Measurements from ENCODE around the gene EPHA2. TPM values are rescaled to one million over a fixed set of nuclear protein-coding genes. Genes with fewer than 3 reads are reported as not detected.
"Not testable (repeated sequence)": the region's sequence is repeated elsewhere in the genome, so short reads cannot be mapped to it uniquely, and the experiment has no call there.

EPHA2 gene
- total and polyA plus RNA-seq, 2 experiments from 2014 or later: 7.5 to 51.2 TPM

DNA sequence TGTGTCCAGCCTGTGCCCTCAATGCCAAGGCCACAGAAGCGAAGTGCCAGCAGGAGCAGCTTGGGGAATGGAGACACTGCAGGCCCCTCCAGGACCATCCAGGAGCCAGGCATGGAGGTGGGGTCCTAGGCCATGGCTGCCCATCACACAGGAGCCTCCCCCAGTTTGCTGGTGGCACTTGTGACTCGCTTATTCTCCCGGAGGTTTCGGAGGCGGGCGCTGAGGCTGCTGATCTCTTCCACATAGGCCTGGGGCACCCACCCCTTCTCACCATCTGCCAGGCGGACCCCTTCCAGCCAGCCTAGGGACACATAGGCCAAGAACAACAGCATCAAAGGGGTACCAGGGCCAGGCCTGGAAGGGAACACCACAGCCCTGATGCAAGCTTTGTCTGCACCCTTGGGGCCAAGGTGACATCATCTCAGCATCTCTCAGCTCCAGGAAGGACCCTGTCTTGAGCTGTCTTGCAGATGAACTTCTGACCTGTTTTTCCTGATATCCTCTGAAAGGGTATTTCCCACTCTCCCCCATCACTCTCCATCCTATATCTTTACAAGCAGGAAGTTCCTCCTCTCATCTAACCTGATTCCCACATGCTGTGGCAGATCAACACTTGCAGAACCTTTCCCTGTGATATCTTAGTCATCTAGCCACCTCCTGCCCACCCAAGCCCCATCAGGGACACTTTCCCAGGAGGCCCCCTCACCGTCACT lies 42.7 kb upstream of the EPHA2 start:
- Mint-ChIP-seq H3K36me3 (ENCODE audit: low read depth) (peaks cover 49% of the 10 kb centered on the region), H3K9me3 (no peaks in the 10 kb centered on the region; the same call in 2 of the 3 replicates), H3K27me3 (ENCODE audit: insufficient read depth, low read depth, poor library complexity) (no peaks in the 10 kb centered on the region), H3K4me1 (no peaks in the 10 kb centered on the region; the same call in 2 of the 3 replicates), H3K4me3 (no peak overlapping the region; the same call in 2 of the 3 replicates), H3K27ac (no peak overlapping the region; the same call in 1 of the 2 replicates)
- no peaks in the 10 kb centered on the region for H3K27me3 ChIP-seq (ENCODE audit: insufficient read depth)
- H3K27ac ChIP-seq (ENCODE audit: low read depth): no peak overlapping the region
- H3K9me2 ChIP-seq (ENCODE audit: insufficient read depth): no peaks in the 10 kb centered on the region
- no peak overlapping the region for H2AFZ ChIP-seq
- H3K4me3 ChIP-seq: no peak overlapping the region
- ATAC-seq (no peak), DNase-seq (ENCODE audit: low spot score) (no peak)
- TF ChIP-seq CREB1 (CRISPR knock-in tag; IDR thresholded peaks at IDR 0.05; ENCODE audit: low read depth) (no peak), ZNF114 (CRISPR knock-in tag; IDR thresholded peaks at IDR 0.05) (no peak), ZNF331 (CRISPR knock-in tag; IDR thresholded peaks at IDR 0.05; ENCODE audit: low read depth) (no peak)
- TF ChIP-seq, protein P1, sequence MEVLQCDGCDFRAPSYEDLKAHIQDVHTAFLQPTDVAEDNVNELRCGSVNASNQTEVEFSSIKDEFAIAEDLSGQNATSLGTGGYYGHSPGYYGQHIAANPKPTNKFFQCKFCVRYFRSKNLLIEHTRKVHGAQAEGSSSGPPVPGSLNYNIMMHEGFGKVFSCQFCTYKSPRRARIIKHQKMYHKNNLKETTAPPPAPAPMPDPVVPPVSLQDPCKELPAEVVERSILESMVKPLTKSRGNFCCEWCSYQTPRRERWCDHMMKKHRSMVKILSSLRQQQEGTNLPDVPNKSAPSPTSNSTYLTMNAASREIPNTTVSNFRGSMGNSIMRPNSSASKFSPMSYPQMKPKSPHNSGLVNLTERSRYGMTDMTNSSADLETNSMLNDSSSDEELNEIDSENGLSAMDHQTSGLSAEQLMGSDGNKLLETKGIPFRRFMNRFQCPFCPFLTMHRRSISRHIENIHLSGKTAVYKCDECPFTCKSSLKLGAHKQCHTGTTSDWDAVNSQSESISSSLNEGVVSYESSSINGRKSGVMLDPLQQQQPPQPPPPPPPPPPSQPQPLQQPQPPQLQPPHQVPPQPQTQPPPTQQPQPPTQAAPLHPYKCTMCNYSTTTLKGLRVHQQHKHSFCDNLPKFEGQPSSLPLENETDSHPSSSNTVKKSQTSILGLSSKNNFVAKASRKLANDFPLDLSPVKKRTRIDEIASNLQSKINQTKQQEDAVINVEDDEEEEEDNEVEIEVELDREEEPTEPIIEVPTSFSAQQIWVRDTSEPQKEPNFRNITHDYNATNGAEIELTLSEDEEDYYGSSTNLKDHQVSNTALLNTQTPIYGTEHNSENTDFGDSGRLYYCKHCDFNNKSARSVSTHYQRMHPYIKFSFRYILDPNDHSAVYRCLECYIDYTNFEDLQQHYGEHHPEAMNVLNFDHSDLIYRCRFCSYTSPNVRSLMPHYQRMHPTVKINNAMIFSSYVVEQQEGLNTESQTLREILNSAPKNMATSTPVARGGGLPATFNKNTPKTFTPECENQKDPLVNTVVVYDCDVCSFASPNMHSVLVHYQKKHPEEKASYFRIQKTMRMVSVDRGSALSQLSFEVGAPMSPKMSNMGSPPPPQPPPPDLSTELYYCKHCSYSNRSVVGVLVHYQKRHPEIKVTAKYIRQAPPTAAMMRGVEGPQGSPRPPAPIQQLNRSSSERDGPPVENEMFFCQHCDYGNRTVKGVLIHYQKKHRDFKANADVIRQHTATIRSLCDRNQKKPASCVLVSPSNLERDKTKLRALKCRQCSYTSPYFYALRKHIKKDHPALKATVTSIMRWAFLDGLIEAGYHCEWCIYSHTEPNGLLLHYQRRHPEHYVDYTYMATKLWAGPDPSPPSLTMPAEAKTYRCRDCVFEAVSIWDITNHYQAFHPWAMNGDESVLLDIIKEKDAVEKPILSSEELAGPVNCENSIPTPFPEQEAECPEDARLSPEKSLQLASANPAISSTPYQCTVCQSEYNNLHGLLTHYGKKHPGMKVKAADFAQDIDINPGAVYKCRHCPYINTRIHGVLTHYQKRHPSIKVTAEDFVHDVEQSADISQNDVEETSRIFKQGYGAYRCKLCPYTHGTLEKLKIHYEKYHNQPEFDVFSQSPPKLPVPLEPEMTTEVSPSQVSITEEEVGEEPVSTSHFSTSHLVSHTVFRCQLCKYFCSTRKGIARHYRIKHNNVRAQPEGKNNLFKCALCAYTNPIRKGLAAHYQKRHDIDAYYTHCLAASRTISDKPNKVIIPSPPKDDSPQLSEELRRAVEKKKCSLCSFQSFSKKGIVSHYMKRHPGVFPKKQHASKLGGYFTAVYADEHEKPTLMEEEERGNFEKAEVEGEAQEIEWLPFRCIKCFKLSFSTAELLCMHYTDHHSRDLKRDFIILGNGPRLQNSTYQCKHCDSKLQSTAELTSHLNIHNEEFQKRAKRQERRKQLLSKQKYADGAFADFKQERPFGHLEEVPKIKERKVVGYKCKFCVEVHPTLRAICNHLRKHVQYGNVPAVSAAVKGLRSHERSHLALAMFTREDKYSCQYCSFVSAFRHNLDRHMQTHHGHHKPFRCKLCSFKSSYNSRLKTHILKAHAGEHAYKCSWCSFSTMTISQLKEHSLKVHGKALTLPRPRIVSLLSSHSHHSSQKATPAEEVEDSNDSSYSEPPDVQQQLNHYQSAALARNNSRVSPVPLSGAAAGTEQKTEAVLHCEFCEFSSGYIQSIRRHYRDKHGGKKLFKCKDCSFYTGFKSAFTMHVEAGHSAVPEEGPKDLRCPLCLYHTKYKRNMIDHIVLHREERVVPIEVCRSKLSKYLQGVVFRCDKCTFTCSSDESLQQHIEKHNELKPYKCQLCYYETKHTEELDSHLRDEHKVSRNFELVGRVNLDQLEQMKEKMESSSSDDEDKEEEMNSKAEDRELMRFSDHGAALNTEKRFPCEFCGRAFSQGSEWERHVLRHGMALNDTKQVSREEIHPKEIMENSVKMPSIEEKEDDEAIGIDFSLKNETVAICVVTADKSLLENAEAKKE (CRISPR knock-in tag; IDR thresholded peaks at IDR 0.05): no peak
- H3K36me3 ChIP-seq (ENCODE audit: insufficient read depth): peaks cover 3% of the 10 kb centered on the region; the same call in 1 of the 2 replicates
- H4K20me1 ChIP-seq (replicated peaks; ENCODE audit: insufficient read depth): no peaks in the 10 kb centered on the region
- H3F3A ChIP-seq (replicated peaks; ENCODE audit: low read depth): no peaks in the 10 kb centered on the region
- no peak overlapping the region for H3K4me2 ChIP-seq
- no peaks in the 10 kb centered on the region for H3K4me1 ChIP-seq (ENCODE audit: insufficient read depth)
- no peaks in the 10 kb centered on the region for H3K79me2 ChIP-seq (replicated peaks; ENCODE audit: insufficient read depth)

DNA sequence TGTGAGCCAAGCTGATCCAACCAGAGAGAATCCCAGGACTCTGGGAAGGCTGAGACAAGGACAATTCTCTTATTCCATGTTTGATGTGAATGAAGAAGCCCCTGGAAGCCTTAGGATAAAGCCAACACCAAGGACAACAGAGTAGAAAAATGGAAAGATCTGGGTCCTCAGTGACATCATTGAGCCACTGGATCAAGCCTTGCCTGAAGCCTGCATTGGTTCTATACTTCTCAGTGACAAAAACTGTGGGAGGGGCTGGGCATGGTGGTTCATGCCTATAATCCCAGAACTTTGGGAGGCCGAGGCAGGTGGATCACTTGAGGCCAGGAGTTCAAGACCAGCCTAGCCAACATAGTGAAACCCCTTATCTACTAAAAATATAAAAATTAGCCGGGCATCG lies 41.0 kb upstream of the EPHA2 start:
- ATAC-seq: no peak
- H3K4me2 ChIP-seq: no peak overlapping the region

DNA sequence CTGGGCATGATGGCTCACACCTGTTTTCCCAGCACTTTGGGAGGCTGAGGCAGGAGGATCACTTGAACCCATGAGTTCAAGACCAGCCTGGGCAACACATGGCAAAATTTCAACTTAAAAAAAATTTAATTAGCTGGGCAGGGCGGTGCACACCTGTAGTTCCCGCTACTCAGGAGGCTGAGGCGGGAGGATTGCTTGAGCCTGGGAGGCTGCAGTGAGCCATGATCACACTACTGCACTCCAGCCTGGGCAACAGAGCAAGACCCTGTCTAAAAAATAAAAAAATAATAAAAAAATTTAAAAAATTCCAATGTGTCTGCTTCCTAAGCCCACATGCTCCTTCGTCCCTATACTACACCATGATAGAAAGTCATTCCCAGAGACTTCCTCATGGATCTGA lies 40.3 kb upstream of the EPHA2 start:
- not testable (repeated sequence) for ATAC-seq; H3K36me3 ChIP-seq (ENCODE audit: insufficient read depth); H3K9me3 Mint-ChIP-seq; H3K9me2 ChIP-seq (ENCODE audit: insufficient read depth); H3K27me3 Mint-ChIP-seq (ENCODE audit: insufficient read depth, low read depth, poor library complexity); H2AFZ ChIP-seq; H3K4me1 Mint-ChIP-seq; H4K20me1 ChIP-seq (replicated peaks; ENCODE audit: insufficient read depth); H3F3A ChIP-seq (replicated peaks; ENCODE audit: low read depth); H3K4me3 Mint-ChIP-seq; H3K4me1 ChIP-seq (ENCODE audit: insufficient read depth); H3K4me3 ChIP-seq; H3K27ac ChIP-seq (ENCODE audit: low read depth); H3K27me3 ChIP-seq (ENCODE audit: insufficient read depth); DNase-seq (ENCODE audit: low spot score); H3K4me2 ChIP-seq; H3K79me2 ChIP-seq (replicated peaks; ENCODE audit: insufficient read depth); H3K27ac Mint-ChIP-seq
- H3K36me3 Mint-ChIP-seq (ENCODE audit: low read depth): peaks cover 33% of the 10 kb centered on the region

More for the DNA sequence above, 41.0 kb upstream of the EPHA2 start:
- H3K27ac Mint-ChIP-seq: no peak overlapping the region
- H3K27me3 ChIP-seq (ENCODE audit: insufficient read depth): no peaks in the 10 kb centered on the region
- no peaks in the 10 kb centered on the region for H3K27me3 Mint-ChIP-seq (ENCODE audit: insufficient read depth, low read depth, poor library complexity)
- no peaks in the 10 kb centered on the region for H3K4me1 Mint-ChIP-seq
- H4K20me1 ChIP-seq (replicated peaks; ENCODE audit: insufficient read depth): no peaks in the 10 kb centered on the region
- H3F3A ChIP-seq (replicated peaks; ENCODE audit: low read depth): no peaks in the 10 kb centered on the region
- no peak overlapping the region for H3K4me3 ChIP-seq
- no peaks in the 10 kb centered on the region; the same call in 2 of the 3 replicates for H3K9me3 Mint-ChIP-seq
- H2AFZ ChIP-seq: no peak overlapping the region
- H3K27ac ChIP-seq (ENCODE audit: low read depth): no peak overlapping the region
- no peak overlapping the region for H3K4me3 Mint-ChIP-seq
- peaks cover 38% of the 10 kb centered on the region for H3K36me3 Mint-ChIP-seq (ENCODE audit: low read depth)
- H3K4me1 ChIP-seq (ENCODE audit: insufficient read depth): no peaks in the 10 kb centered on the region
- H3K36me3 ChIP-seq (ENCODE audit: insufficient read depth): no peaks in the 10 kb centered on the region; the same call in 1 of the 2 replicates
- no peaks in the 10 kb centered on the region for H3K79me2 ChIP-seq (replicated peaks; ENCODE audit: insufficient read depth)
- no peak for DNase-seq (ENCODE audit: low spot score)
- TF ChIP-seq, protein P2, sequence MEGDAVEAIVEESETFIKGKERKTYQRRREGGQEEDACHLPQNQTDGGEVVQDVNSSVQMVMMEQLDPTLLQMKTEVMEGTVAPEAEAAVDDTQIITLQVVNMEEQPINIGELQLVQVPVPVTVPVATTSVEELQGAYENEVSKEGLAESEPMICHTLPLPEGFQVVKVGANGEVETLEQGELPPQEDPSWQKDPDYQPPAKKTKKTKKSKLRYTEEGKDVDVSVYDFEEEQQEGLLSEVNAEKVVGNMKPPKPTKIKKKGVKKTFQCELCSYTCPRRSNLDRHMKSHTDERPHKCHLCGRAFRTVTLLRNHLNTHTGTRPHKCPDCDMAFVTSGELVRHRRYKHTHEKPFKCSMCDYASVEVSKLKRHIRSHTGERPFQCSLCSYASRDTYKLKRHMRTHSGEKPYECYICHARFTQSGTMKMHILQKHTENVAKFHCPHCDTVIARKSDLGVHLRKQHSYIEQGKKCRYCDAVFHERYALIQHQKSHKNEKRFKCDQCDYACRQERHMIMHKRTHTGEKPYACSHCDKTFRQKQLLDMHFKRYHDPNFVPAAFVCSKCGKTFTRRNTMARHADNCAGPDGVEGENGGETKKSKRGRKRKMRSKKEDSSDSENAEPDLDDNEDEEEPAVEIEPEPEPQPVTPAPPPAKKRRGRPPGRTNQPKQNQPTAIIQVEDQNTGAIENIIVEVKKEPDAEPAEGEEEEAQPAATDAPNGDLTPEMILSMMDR (conservative IDR thresholded peaks at IDR 0.05; ENCODE audit: low read depth in 2 of 2): no peak
- no peaks in the 10 kb centered on the region for H3K9me2 ChIP-seq (ENCODE audit: insufficient read depth)

All from GM23338 (cell line).